ENCODE measurements around the gene AFAP1.

Gene AFAP1

DNA sequence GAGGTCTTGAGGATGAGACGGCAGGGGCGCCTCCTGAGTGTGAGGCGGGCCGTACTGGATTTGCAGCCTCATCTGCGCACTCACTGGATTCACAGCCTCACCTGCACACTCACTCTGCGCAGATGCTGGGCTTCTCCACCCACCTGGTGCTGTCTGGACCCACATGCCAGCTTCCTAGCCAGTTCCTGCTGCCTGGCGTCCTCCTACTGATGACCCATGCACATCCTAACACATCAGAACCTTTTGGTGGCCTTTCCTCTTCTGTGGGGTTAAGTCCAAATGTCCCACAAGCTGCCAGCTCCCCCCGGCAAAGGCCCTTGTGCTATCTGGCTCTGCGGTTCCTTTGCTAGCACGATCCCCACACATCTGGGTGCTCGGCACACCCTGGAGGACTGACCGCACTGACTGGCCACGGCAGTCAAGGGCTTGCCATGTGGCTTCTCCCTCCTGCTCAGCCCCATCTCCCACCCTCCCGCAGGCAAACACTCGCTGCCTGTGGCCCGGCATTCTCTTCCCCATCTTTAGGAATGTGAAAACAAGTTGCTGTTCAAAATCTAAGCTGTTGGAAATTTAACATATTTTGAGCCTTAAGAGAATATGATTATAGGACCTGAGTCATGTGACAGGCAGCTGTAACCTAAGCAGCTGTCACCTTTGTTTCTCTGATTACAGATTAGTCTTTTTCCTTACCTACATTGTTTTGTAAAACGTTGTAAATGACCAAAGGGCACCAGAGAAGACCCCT, 39.4 kb upstream of the AFAP1 start:
- FAIRE-seq (no peak), DNase-seq (ENCODE audit: insufficient read length) (no peak)
- TF ChIP-seq POLR2A (IDR thresholded peaks at IDR 0.05; ENCODE audit: low read depth, low read length) (no peak), TAF1 (IDR thresholded peaks at IDR 0.05; ENCODE audit: borderline replicate concordance, low read depth, low read length) (no peak), POLR2AphosphoS5 (IDR thresholded peaks at IDR 0.05; ENCODE audit: low read depth, low read length) (no peak)

DNA sequence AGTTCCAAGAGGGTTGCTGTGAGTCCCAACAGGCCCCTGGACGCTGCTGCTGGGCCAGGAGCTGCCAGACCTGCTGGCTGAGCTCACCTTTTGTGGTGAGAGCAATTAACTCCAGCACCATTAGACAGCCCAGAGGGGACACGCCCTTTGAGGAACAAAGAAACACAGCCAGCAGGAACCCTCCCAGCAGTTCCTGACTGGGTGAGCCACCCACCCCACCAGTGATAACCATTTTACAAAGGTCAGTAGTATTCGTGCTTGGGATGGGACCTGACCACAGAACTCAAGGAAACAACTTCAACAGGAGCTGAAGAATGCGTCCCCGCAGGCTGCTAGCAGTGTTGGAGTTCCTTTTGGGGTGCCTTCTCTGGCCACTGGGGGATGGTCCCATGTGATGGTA, 38.8 kb upstream of the AFAP1 start:
- DNase-seq (ENCODE audit: insufficient read length): no peak
- no peak for FAIRE-seq
- TF ChIP-seq POLR2A (IDR thresholded peaks at IDR 0.05; ENCODE audit: low read depth, low read length) (no peak), POLR2AphosphoS5 (IDR thresholded peaks at IDR 0.05; ENCODE audit: low read depth, low read length) (no peak), TAF1 (IDR thresholded peaks at IDR 0.05; ENCODE audit: borderline replicate concordance, low read depth, low read length) (no peak)

DNA sequence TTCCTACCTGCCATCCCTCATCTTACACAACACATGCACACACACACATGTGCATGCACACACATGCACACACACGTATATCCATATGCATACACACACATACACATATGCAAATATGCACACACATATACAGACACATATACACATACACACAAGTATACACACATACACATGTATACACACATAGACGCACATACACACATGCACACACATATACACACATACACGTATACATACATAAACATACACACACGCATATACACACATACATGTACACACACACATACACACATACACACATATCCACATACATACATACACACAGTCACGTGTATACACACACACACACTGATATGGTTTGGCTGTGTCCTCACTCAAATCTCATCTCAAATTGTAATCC, 37.0 kb upstream of the AFAP1 start:
- no peak for DNase-seq (ENCODE audit: insufficient read length)
- TF ChIP-seq POLR2AphosphoS5 (IDR thresholded peaks at IDR 0.05; ENCODE audit: low read depth, low read length) (no peak), POLR2A (IDR thresholded peaks at IDR 0.05; ENCODE audit: low read depth, low read length) (no peak), TAF1 (IDR thresholded peaks at IDR 0.05; ENCODE audit: borderline replicate concordance, low read depth, low read length) (no peak)
- FAIRE-seq: peak; percentile 30

DNA sequence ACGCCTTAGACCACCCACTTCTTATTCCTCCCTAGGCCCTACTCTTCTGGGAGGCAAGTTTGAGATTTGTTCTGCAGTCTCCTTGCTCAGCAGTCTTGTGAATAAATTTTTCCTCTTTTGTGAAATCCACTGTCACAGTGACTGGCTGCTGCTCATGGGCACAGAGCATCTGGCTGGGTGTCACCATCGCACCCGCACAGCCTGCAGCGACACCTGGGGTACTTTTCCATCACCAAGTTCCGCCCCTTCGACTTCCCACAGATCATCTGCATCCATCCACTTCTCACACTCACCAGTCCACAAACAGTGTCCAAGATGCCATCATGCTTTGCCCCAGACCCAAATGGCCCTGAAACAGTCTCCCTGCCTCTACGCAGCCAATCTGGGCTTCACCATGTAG, 36.4 kb upstream of the AFAP1 start:
- FAIRE-seq (no peak), DNase-seq (ENCODE audit: insufficient read length) (no peak)
- no peak for TF ChIP-seq TAF1 (IDR thresholded peaks at IDR 0.05; ENCODE audit: borderline replicate concordance, low read depth, low read length)
- TF ChIP-seq POLR2A (IDR thresholded peaks at IDR 0.05; ENCODE audit: low read depth, low read length): no peak

DNA sequence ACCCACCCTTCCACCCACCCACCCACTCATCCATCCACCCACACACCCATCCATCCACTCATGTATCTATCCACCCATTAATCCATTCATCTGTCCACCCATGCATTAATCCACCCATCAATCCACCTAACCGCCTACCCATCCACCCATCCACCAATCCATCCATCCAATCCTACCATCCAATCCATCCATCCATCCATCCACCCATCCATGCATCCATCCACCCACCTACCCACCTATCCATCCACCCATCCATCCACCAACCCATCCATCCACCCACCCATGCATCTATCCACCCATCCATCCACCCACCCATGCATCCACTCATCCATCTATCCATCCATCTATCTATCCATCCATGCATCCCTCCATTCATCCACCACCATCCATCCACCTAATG, 34.8 kb upstream of the AFAP1 start:
- TF ChIP-seq POLR2AphosphoS5 (IDR thresholded peaks at IDR 0.05; ENCODE audit: low read depth, low read length) (no peak), TAF1 (IDR thresholded peaks at IDR 0.05; ENCODE audit: borderline replicate concordance, low read depth, low read length) (no peak), POLR2A (IDR thresholded peaks at IDR 0.05; ENCODE audit: low read depth, low read length) (no peak)
- FAIRE-seq (no peak), DNase-seq (ENCODE audit: insufficient read length) (no peak)

DNA sequence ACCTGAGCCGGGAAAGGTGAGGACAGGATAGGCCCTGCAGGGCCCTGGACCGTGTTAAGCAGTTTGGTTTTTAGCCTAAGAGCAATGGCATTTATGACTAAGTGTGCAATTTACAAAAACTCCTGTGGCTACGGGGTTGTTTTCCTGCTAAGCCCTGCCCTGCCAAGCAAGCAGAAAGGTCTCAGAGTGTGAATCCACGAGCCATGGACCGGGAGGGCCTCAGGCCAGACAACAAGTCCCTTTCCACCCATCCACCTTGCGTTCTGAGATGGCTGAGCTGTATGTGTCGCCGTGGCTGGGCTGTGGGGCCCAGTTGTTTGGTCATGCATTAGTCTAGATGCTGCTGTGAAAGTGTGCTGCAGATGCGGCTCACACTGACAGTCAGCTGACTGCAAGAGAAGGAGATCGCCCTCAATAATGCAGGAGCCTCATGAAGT, 33.9 kb upstream of the AFAP1 start:
- DNase-seq (ENCODE audit: insufficient read length) (no peak), FAIRE-seq (peak; percentile 57)
- TF ChIP-seq POLR2AphosphoS5 (IDR thresholded peaks at IDR 0.05; ENCODE audit: low read depth, low read length) (no peak), POLR2A (IDR thresholded peaks at IDR 0.05; ENCODE audit: low read depth, low read length) (no peak), TAF1 (IDR thresholded peaks at IDR 0.05; ENCODE audit: borderline replicate concordance, low read depth, low read length) (no peak)

DNA sequence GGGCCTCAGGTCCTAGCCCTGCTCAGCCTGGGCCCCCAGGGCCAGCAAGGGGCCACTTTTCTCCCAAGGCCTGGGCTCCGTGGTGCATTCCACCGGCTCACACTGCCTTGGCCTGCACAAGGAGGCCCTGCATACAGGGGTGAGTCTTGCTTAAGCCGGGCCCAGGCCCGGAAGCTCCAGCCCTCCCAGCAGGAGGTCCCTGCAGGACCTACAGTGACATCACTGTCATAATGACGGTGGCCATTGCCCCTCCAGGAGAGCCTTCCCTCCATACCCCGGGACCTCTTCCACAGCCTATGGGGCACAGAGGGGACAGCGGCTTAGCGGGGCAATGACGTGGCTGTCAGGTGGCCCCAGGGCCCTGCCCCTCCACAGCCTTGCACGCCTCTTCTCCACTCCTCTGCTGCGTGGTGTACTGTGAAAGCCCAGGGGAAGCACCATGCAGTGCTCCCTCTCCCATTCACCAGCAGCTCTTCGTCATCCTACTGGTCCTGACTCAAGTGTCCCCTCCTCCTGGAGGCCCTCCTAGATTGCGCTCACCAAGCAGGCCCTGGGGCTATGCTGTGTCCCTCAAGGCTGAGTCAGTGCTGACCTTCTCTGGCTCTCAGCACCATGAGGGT, 32.3 kb upstream of the AFAP1 start:
- no peak for DNase-seq (ENCODE audit: insufficient read length)
- TF ChIP-seq TAF1 (IDR thresholded peaks at IDR 0.05; ENCODE audit: borderline replicate concordance, low read depth, low read length) (no peak), POLR2A (IDR thresholded peaks at IDR 0.05; ENCODE audit: low read depth, low read length) (no peak), POLR2AphosphoS5 (IDR thresholded peaks at IDR 0.05; ENCODE audit: low read depth, low read length) (no peak)
- no peak for FAIRE-seq

DNA sequence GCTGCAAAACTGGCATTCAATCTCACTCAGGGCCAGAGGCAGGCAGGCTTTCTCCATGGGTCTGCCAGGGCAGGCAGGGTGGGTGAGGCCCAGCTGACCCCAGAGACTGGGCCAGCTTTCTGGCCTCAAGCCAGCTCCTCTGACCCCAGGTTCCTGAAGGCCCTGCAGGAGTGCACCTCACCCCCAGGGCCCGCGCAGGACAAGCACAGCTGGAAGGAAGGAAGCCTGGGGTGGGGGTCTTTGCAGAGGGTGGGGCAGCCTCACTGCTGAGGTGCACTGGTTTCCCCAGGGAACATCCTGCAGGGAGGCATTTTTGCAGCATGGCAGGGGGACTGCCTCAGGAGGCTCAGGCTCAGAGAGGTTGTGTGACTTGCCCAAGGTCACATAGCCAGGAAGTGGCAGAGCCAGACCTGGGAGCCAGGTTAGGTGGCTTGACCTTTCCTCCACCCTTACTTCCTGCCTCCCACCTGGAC, 31.5 kb upstream of the AFAP1 start:
- TF ChIP-seq TAF1 (IDR thresholded peaks at IDR 0.05; ENCODE audit: borderline replicate concordance, low read depth, low read length) (no peak), POLR2A (IDR thresholded peaks at IDR 0.05; ENCODE audit: low read depth, low read length) (no peak), POLR2AphosphoS5 (IDR thresholded peaks at IDR 0.05; ENCODE audit: low read depth, low read length) (no peak)
- DNase-seq (ENCODE audit: insufficient read length) (no peak), FAIRE-seq (no peak)

DNA sequence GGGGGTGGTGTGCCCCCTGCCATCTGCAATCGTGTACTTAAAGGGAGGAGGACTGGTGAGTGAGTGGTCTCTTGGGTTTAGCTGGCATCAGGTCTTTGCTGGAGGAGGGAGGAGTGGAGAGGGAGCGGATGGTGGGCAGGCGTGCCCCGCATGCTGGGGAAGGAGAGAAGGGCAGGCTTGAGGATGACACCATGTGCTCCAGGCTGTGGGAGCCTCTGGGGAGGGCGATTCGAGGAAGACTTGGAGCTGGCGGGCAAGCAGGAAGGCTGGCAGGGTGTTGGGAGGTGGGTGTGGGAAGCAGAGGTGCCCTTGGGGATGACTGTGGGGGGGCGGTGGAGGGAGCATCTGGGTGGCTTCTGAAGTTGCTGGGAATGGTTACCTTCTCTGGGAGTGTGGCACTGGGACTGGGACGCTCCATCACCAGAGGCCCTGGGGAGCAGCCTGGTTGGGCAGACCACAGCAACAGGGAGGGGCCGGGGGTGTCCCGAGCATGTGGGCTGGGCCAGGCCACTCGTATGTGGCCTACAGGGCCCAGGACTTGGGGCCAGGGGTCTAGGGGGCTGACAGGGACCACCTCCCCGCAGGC, 30.8 kb upstream of the AFAP1 start:
- FAIRE-seq (peak; percentile 80), DNase-seq (ENCODE audit: insufficient read length) (no peak)
- TF ChIP-seq POLR2AphosphoS5 (IDR thresholded peaks at IDR 0.05; ENCODE audit: low read depth, low read length) (no peak), TAF1 (IDR thresholded peaks at IDR 0.05; ENCODE audit: borderline replicate concordance, low read depth, low read length) (no peak), POLR2A (IDR thresholded peaks at IDR 0.05; ENCODE audit: low read depth, low read length) (no peak)

DNA sequence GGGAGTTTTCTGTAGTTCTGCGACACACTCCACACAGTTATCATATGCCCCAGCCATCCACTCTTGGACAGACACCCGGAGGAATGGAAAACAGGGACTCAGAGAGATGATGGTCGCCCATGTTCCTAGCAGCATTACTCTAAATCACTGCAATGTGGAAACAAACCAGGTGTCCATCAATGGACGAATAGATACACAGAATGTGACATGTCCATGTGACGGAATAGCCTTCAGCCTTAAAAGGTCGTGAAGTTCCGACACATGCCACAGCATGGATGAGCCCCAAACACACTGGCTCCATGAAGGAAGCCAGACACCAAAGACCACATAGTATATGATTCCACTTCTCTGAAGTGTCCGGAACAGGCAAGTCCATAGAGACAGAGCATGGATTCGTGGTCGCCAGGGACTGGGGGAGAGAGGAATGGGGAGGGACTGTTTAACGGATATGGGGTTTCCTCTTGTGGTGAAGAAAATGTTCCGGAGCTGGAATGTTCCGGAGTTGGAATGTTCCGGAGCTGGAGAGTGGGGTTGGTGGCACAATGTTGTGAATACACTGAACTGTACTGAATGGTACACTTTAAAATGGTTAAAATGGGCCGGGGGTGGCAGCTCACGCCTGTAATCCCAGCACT, 28.7 kb upstream of the AFAP1 start:
- TF ChIP-seq TAF1 (IDR thresholded peaks at IDR 0.05; ENCODE audit: borderline replicate concordance, low read depth, low read length) (no peak), POLR2A (IDR thresholded peaks at IDR 0.05; ENCODE audit: low read depth, low read length) (no peak)
- DNase-seq (ENCODE audit: insufficient read length): no peak
- peak; percentile 36 for FAIRE-seq

DNA sequence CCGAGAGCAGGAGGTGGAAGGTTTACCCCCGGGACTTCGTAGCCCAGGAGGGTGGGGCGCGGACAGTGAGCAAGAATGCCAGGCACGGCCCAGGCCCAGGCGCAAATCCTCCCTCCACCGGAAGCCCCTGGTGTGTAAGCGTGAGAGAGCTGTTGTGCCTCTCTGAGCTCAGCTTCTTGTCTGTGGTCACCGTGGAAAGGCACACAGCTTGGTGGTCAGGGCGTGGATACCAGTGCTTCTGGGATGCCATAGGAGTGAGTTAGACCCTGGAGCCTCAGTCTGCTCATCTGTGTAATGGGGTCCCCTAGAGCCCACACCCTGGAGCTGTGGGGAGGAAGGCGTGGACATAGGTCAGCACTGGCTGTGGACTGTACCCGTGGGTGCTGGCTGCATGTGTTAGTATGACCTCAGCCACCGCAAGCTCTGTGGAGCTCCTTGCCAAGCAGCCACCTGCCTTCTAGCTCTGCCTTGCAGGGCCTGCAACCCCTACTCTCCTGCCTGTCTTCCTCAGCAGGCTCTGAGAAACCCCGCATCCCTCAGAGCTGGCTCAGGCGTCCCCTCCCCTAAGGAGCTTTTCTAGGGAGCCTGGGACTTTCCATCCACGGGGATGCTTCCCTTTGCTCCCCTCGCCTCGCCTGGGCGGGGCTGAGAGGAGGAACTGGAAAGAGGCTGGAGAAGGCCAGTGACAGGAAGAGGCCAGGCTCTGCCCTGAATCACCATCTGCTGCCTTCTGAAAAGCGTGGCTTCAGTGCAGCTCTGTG, 28.0 kb upstream of the AFAP1 start:
- no peak for DNase-seq (ENCODE audit: insufficient read length)
- no peak for FAIRE-seq
- TF ChIP-seq POLR2A (IDR thresholded peaks at IDR 0.05; ENCODE audit: low read depth, low read length) (no peak), POLR2AphosphoS5 (IDR thresholded peaks at IDR 0.05; ENCODE audit: low read depth, low read length) (no peak), TAF1 (IDR thresholded peaks at IDR 0.05; ENCODE audit: borderline replicate concordance, low read depth, low read length) (no peak)
